K562 (cell line): Measurements from ENCODE around the gene C2CD2L. TPM values are rescaled to one million over a fixed set of nuclear protein-coding genes. Genes with fewer than 3 reads are reported as not detected.
A peak's percentile ranks its signal among the peaks of the same experiment; 100 is the strongest.

Experiments
- CREM ChIP-seq: IDR thresholded peaks from 2 replicates; pipeline ENCODE4 v1.6.1; 2014; ENCODE audit warnings: antibody characterized with exemption, low read depth
- ERF ChIP-seq: fragments of 450-650 bp; formaldehyde crosslinking; IDR thresholded peaks from 2 replicates; pipeline ENCODE4 v1.4.0; 2020; ENCODE audit warnings: mild to moderate bottlenecking, mixed read lengths
- EZH2 ChIP-seq: IDR thresholded peaks from 2 replicates; pipeline ENCODE4 v1.6.1; 2012; ENCODE audit warnings: low read depth, mild to moderate bottlenecking, inconsistent platforms, low read length, borderline replicate concordance
- LARP7 ChIP-seq: fragments of 450-650 bp; IDR thresholded peaks from 2 replicates; pipeline ENCODE4 v1.6.1; 2016
- NFRKB ChIP-seq: fragments of 450-650 bp; IDR thresholded peaks from 2 replicates; pipeline ENCODE4 v1.6.1; 2016; ENCODE audit warnings: low read depth
- POLR2G ChIP-seq: fragments of 200-400 bp; formaldehyde crosslinking; IDR thresholded peaks from 2 replicates; pipeline ENCODE4 v1.6.1; 2017; ENCODE audit warnings: low read depth, mild to moderate bottlenecking, antibody characterized with exemption, low read length, moderate library complexity
- SAP30 ChIP-seq: fragments of 200-600 bp; sonication (generic); IDR thresholded peaks from 2 replicates; pipeline ENCODE4 v1.6.1; 2012; ENCODE audit warnings: borderline replicate concordance, low read depth, mild to moderate bottlenecking, moderate library complexity, low read length, control low read depth, inconsistent platforms; ENCODE audit not compliant: insufficient read depth, poor library complexity, severe bottlenecking
- STAG1 ChIP-seq: sonication (generic); formaldehyde crosslinking; IDR thresholded peaks from 2 replicates; pipeline ENCODE4 v1.5.0; 2020; ENCODE audit warnings: missing genetic modification reagents, borderline replicate concordance
- ZNF134 ChIP-seq: fragments of 250-450 bp; sonication (Bioruptor Pico); conservative IDR thresholded peaks from 2 replicates; pipeline ENCODE4 v1.4.0; 2020
- ZNF224 ChIP-seq: sonication (generic); formaldehyde crosslinking; IDR thresholded peaks from 2 replicates; pipeline ENCODE4 v1.8.0; 2022; ENCODE audit warnings: mild to moderate bottlenecking, missing genetic modification reagents
- ZNF282 ChIP-seq: sonication (generic); formaldehyde crosslinking; IDR thresholded peaks from 2 replicates; pipeline ENCODE4 v1.8.1; 2023; ENCODE audit warnings: missing genetic modification reagents
- ZNF445 ChIP-seq: fragments of 250-450 bp; sonication (Bioruptor Pico); IDR thresholded peaks from 2 replicates; pipeline ENCODE4 v1.4.0; 2020; ENCODE audit warnings: low read depth, mild to moderate bottlenecking, moderate library complexity
- ZNF644 ChIP-seq: fragments of 200-800 bp; sonication (Bioruptor generic); IDR thresholded peaks from 2 replicates; pipeline ENCODE4 v1.6.1; 2016; ENCODE audit warnings: low read depth, missing genetic modification characterization, missing compliant biosample characterization
- polyA plus RNA-seq, 8 experiments: library from polyadenylated mRNA; depleted of rRNA in 4 of 8; stranded (reverse) in 5 of 8; unstranded in 3 of 8; fragments of >200 nt; fragmentation: Nextera tagmentation in 2 of 8; fragmentation: Illumina TruSeq in 1 of 8; extraction: Ambion mirVana in 2 of 8; extraction: Trizol in 1 of 8; gene quantifications; 2 replicates each; pipeline versions ENCODE4 v1.2.1 to v1.2.3, GENCODE V29; 2011 to 2014; ENCODE audit warnings: inconsistent platforms in 1 of 8, missing spikeins in 1 of 8
- total RNA-seq, 7 experiments: library from RNA; depleted of rRNA in 6 of 7; stranded (reverse); fragments of >200 nt in 6 of 7; fragmentation: Illumina TruSeq in 2 of 7; extraction: Trizol in 2 of 7; gene quantifications; 2 replicates each; pipeline versions ENCODE4 v1.2.1 to v1.2.3, GENCODE V29; 2011 to 2021; ENCODE audit warnings: low replicate concordance in 1 of 7
- TF ChIP-seq, protein P1 (sequence below), 2 experiments: fragments of 450-650 bp; IDR thresholded peaks; 2 replicates each; pipeline ENCODE4 v1.6.1; 2016; ENCODE audit warnings: mild to moderate bottlenecking in 2 of 2, borderline replicate concordance in 1 of 2, low read depth in 1 of 2, moderate library complexity in 1 of 2
- TF ChIP-seq, protein P2 (sequence below): fragments of 450-650 bp; formaldehyde crosslinking; IDR thresholded peaks from 2 replicates; pipeline ENCODE4 v1.4.0; 2020; ENCODE audit warnings: mild to moderate bottlenecking, moderate library complexity

The C2CD2L gene
- total and polyA plus RNA-seq, 9 of the 15 experiments (the other 6 are each of a cell fraction or from before 2014, with no cell fraction given): 0.66 to 41.2 (median 14.8) TPM

DNA sequence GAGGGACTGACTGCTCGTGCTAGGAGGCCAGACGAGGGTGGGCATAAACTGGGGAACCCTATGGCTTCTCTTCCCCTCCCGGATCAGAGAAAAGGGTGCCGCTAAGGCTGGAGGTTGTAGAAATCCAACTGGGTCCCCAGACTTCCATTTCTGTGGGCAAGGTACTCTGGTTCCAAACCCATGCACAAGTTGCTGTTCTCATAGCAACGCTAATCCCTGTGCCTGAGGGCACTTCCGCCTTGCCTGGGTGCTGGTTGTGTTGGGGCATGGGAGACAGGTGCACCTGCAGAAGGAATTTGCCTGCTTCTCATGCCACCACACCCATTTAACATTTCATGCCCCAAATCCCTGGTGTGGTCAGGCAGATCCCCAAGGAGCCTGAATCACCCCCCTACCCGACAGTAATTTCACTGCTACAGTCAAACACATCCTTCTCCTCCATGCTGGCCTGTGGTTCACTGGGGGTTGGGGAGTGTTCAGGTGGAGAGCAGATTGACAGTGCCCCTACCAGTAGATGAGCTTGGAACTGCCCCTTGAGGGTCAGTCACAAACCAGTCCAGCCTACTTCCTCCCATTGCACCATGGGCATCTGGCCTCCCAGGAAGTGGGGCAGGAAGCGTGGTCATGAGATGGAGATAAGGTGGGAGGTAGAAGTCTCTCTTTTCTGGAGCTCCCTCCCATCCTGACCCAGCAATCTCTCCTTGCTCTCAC is 1.2 kb downstream of the C2CD2L start (continued):
- TF ChIP-seq ZNF224: no peak
- TF ChIP-seq NFRKB: no peak
- no peak for TF ChIP-seq EZH2
- TF ChIP-seq, protein P1, sequence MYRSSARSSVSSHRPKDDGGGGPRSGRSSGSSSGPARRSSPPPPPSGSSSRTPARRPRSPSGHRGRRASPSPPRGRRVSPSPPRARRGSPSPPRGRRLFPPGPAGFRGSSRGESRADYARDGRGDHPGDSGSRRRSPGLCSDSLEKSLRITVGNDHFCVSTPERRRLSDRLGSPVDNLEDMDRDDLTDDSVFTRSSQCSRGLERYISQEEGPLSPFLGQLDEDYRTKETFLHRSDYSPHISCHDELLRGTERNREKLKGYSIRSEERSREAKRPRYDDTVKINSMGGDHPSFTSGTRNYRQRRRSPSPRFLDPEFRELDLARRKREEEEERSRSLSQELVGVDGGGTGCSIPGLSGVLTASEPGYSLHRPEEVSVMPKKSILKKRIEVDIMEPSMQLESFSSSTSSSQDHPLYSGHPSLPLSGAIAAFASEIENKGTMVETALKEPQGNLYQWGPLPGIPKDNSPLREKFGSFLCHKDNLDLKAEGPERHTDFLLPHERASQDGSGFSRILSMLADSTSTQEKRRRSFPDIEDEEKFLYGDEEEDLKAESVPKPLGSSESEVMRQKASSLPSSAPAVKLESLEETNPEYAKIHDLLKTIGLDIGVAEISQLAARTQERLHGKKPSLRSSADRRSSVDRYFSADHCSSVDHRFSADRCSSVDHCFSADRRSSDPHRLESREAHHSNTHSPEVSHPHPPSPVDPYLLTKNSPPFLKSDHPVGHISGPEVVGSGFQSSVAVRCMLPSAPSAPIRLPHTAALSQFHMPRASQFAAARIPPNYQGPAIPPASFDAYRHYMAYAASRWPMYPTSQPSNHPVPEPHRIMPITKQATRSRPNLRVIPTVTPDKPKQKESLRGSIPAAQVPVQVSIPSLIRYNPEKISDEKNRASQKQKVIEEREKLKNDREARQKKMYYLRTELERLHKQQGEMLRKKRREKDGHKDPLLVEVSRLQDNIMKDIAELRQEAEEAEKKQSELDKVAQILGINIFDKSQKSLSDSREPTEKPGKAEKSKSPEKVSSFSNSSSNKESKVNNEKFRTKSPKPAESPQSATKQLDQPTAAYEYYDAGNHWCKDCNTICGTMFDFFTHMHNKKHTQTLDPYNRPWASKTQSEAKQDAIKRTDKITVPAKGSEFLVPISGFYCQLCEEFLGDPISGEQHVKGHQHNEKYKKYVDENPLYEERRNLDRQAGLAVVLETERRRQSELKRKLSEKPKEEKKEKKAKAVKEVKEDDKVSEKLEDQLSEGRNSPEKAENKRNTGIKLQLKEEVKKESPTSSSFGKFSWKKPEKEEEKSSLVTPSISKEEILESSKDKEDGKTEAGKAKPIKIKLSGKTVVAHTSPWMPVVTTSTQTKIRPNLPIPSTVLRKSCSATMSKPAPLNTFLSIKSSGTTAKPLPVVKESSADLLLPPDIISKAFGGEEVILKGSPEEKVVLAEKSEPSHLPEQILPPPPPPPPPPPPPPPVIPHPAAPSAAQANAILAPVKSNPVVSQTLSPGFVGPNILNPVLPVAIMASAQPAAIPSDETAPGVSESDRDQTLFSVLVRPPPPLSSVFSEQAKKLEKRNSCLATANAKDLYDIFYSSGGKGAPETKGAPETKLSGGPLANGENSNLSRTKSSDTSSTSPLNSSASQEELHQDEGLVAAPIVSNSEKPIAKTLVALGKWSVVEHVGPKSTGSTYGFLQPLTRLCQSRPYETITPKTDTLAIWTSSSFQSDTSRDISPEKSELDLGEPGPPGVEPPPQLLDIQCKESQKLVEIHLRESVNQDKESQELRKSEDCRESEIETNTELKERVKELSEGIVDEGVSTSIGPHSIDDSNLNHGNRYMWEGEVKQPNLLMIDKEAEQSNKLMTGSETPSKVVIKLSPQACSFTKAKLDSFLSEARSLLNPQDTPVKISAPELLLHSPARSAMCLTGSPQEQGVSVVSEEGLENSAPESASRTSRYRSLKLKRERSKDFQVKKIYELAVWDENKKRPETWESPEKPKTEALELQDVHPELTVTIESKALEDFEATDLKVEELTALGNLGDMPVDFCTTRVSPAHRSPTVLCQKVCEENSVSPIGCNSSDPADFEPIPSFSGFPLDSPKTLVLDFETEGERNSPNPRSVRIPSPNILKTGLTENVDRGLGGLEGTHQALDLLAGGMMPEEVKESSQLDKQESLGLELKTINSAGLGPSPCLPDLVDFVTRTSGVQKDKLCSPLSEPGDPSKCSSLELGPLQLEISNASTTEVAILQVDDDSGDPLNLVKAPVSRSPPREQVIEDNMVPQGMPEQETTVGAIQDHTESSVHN (IDR thresholded peaks at IDR 0.05; ENCODE audit: borderline replicate concordance in 1 of 2, low read depth in 1 of 2): no peak
- TF ChIP-seq ZNF282 (CRISPR knock-in tag): no peak
- no peak for TF ChIP-seq POLR2G
- TF ChIP-seq STAG1 (CRISPR knock-in tag): no peak
- TF ChIP-seq ZNF134 (CRISPR knock-in tag): no peak
- TF ChIP-seq CREM: peak; percentile 80
- no peak for TF ChIP-seq SAP30
- TF ChIP-seq, protein P2, sequence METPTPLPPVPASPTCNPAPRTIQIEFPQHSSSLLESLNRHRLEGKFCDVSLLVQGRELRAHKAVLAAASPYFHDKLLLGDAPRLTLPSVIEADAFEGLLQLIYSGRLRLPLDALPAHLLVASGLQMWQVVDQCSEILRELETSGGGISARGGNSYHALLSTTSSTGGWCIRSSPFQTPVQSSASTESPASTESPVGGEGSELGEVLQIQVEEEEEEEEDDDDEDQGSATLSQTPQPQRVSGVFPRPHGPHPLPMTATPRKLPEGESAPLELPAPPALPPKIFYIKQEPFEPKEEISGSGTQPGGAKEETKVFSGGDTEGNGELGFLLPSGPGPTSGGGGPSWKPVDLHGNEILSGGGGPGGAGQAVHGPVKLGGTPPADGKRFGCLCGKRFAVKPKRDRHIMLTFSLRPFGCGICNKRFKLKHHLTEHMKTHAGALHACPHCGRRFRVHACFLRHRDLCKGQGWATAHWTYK (CRISPR knock-in tag): no peak
- TF ChIP-seq ERF (CRISPR knock-in tag): no peak
- TF ChIP-seq ZNF644 (tag): no peak
- no peak for TF ChIP-seq LARP7
- no peak for TF ChIP-seq ZNF445
